Colonic mucosa (tissue), 4 donors: Measurements from ENCODE around the gene ANP32A. TPM values are rescaled to one million over a fixed set of nuclear protein-coding genes. Genes with fewer than 3 reads are reported as not detected.

ENCODE experiments used
- DNase-seq: peaks from one replicate; pipeline ENCODE4 v3.0.0-alpha.2; 2020
- H3K27ac ChIP-seq: fragments of 200-600 bp; one replicate; pipeline ENCODE4 v1.8.0; 2021
- H3K27me3 ChIP-seq: fragments of 200-600 bp; one replicate; pipeline ENCODE4 v1.8.0; 2021
- H3K36me3 ChIP-seq: fragments of 200-600 bp; one replicate; pipeline ENCODE4 v1.8.0; 2021
- H3K4me1 ChIP-seq: fragments of 200-600 bp; one replicate; pipeline ENCODE4 v1.8.0; 2021; ENCODE audit warnings: mild to moderate bottlenecking
- H3K4me3 ChIP-seq: fragments of 200-600 bp; one replicate; pipeline ENCODE4 v1.8.0; 2021
- H3K9ac ChIP-seq, 2 donors: one replicate each; pipeline ENCODE4 v1.7.0; 2013; ENCODE audit warnings: control low read depth in 2 of 2, low read depth in 2 of 2, low read length in 2 of 2
- H3K9me3 ChIP-seq: fragments of 200-600 bp; one replicate; pipeline ENCODE4 v1.8.0; 2021
- intact Hi-C: fragments of 100-400 bp; cut with DNase I; formaldehyde crosslinking; loops from one replicate; pipeline ENCODE4 v1.14.1; 2022
- total RNA-seq, 2 donors: library from RNA; stranded (reverse); fragmentation: NEBNext Ultra II Directional in 1 of 2; extraction: Animal tissue kit (Norgen Biotek cat#: 25700) in 1 of 2; gene quantifications; one replicate each; pipeline ENCODE4 v1.2.1, GENCODE V29; 2021
- TF ChIP-seq, protein P1 (sequence below): fragments of 200-600 bp; IDR thresholded peaks from one replicate; pipeline ENCODE4 v1.8.0; 2022; ENCODE audit warnings: antibody characterized with exemption, mild to moderate bottlenecking
- donor health status: healthy.
- donor health status: DM: no; HTN: no; CAD: no.
- donor health status: DM: no; HTN: no; CAD: no.

ANP32A gene
- total RNA-seq, 2 donors from 2014 or later = 126 to 177 TPM

- Histone ChIP-seq H3K27ac (no peak overlapping the region), H3K9ac (no peak overlapping the region), H3K27me3 (no peaks in the 10 kb centered on the region), H3K36me3 (no peaks in the 10 kb centered on the region), H3K4me1 (no peaks in the 10 kb centered on the region), H3K9me3 (no peaks in the 10 kb centered on the region), H3K4me3 (no peak overlapping the region)
- TF ChIP-seq, protein P1, sequence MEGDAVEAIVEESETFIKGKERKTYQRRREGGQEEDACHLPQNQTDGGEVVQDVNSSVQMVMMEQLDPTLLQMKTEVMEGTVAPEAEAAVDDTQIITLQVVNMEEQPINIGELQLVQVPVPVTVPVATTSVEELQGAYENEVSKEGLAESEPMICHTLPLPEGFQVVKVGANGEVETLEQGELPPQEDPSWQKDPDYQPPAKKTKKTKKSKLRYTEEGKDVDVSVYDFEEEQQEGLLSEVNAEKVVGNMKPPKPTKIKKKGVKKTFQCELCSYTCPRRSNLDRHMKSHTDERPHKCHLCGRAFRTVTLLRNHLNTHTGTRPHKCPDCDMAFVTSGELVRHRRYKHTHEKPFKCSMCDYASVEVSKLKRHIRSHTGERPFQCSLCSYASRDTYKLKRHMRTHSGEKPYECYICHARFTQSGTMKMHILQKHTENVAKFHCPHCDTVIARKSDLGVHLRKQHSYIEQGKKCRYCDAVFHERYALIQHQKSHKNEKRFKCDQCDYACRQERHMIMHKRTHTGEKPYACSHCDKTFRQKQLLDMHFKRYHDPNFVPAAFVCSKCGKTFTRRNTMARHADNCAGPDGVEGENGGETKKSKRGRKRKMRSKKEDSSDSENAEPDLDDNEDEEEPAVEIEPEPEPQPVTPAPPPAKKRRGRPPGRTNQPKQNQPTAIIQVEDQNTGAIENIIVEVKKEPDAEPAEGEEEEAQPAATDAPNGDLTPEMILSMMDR = no peak
- no peak for DNase-seq
- intact Hi-C loops = no loop called here
These were observed 70.9 kb downstream of the ANP32A start for GRCh38 chr15:68749793-68750192.

DNA sequence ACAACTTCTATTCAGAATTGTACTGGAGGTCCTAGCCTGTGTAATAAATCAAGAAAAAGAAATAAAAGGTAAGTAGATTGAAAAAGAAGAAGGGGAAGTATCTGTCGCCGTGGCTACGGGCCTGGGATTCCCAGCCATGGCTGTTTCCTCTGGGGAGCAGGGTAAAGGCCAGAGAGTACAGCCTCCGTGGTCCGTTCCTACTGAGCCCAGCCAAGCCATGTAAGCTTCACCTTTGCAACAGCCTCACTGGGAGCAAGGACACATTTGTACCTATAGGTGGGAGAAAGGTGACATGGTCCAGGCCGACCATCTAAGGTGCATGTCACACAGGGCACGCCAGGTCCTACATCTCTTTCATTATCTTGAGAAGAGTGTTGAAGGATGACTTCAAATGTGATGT is 71.3 kb downstream of the ANP32A start:
- intact Hi-C loops = no loop called here
- DNase-seq = no peak
- H3K4me3 ChIP-seq = no peak overlapping the region
- TF ChIP-seq, protein P1 = no peak
- no peaks in the 10 kb centered on the region for H3K9me3 ChIP-seq
- no peak overlapping the region for H3K9ac ChIP-seq
- no peaks in the 10 kb centered on the region for H3K27me3 ChIP-seq
- H3K27ac ChIP-seq = no peak overlapping the region
- no peaks in the 10 kb centered on the region for H3K36me3 ChIP-seq
- no peaks in the 10 kb centered on the region for H3K4me1 ChIP-seq

DNA sequence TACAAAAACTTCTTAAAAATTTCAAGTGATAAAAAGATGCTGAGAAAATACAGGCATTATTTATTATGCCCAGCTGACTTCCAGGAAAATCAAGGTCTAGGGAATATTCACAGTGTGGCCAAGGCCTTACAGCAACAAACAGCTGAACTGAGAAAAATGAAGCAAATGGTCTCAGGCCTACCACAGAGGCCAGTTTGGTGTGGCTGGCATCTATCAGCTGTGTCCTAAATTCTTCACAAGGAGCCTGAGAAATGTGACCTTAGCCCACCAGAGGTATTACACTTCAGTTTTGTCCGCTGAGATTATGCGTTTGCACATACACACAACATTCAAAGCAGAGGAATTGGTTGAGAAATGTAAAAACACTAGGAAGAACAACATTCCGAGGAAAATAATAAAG is 77.4 kb downstream of the ANP32A start:
- no peaks in the 10 kb centered on the region for H3K9me3 ChIP-seq

GRCh38 chr15:68739390-68740080 is 81.2 kb downstream of the ANP32A start:
- Histone ChIP-seq H3K27ac (no peak overlapping the region), H3K27me3 (no peaks in the 10 kb centered on the region), H3K4me3 (no peak overlapping the region), H3K36me3 (no peaks in the 10 kb centered on the region), H3K9me3 (no peaks in the 10 kb centered on the region), H3K9ac (no peak overlapping the region), H3K4me1 (no peaks in the 10 kb centered on the region)
- intact Hi-C loops = no loop called here
- TF ChIP-seq, protein P1 = no peak
- DNase-seq = no peak

More for the DNA sequence above, 77.4 kb downstream of the ANP32A start:
- no peaks in the 10 kb centered on the region for H3K36me3 ChIP-seq
- no peaks in the 10 kb centered on the region for H3K27me3 ChIP-seq
- no peak overlapping the region for H3K27ac ChIP-seq
- no peak overlapping the region for H3K9ac ChIP-seq
- no peak for DNase-seq
- TF ChIP-seq, protein P1 = no peak
- H3K4me1 ChIP-seq = no peaks in the 10 kb centered on the region
- intact Hi-C loops = no loop called here
- no peak overlapping the region for H3K4me3 ChIP-seq

DNA sequence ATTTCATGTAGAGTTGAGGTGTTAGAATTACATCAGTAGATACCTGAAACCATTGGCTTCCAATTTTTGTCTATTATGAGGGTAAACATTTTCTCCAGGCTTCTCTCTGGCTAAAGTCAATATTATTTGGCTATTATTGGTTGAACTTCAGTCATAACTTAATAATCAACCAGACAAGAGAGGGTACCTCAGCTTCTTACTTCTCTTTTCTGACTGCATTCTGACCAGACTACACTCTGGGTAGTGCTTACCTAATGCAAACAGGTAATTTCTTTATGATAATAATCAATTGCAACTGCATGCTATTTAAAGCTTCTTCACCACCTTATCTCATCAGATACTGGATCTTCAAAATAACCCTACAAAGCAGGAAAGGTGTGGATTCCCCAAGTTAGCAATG is 85.1 kb downstream of the ANP32A start:
- Histone ChIP-seq H3K4me3 (no peak overlapping the region), H3K4me1 (no peaks in the 10 kb centered on the region), H3K27me3 (no peaks in the 10 kb centered on the region), H3K27ac (no peak overlapping the region), H3K9ac (no peak overlapping the region), H3K9me3 (no peaks in the 10 kb centered on the region), H3K36me3 (no peaks in the 10 kb centered on the region)
- intact Hi-C loops = no loop called here
- TF ChIP-seq, protein P1 = no peak
- no peak for DNase-seq
